GM12873 (cell line): ENCODE data around the gene LMNB1.

ENCODE experiments used
- CTCF ChIP-seq: IDR thresholded peaks from 2 replicates; pipeline ENCODE4 v1.5.1; 2012; ENCODE audit warnings: low read depth, mild to moderate bottlenecking, moderate library complexity, low read length, control low read depth; ENCODE audit not compliant: insufficient read depth; ENCODE audit errors: missing control alignments

The LMNB1 gene

GRCh38 chr5:126884269-126884819 is 107.4 kb downstream of the LMNB1 start:
- TF ChIP-seq CTCF = no peak
